Natural killer cell (primary cell): ENCODE measurements around the gene NRP2. TPM values are rescaled to one million over a fixed set of nuclear protein-coding genes. Genes with fewer than 3 reads are reported as not detected.

Source experiments
- ATAC-seq, 3 donors: fragments of 150-1000 bp in 2 of 3; fragments of 200-7000 bp in 1 of 3; cut with Tn5 transposase; 1 replicate in 1 of 3; 2 replicates in 2 of 3; pipeline ENCODE4 v1.10.0; 2021; ENCODE audit warnings: mild to moderate bottlenecking in 2 of 3, moderate library complexity in 2 of 3
- DNase-seq, 2 donors: peaks; one replicate each; pipeline versions ENCODE4 v3.0.0 to v3.0.0-alpha.2; 2013 to 2021; ENCODE audit warnings: mixed read lengths in 1 of 2
- H3K27ac ChIP-seq: one replicate; pipeline ENCODE4 v1.5.1; 2013; ENCODE audit warnings: mild to moderate bottlenecking, low read length
- H3K27me3 ChIP-seq: one replicate; pipeline ENCODE4 v1.6.1; 2013; ENCODE audit warnings: low read length; ENCODE audit not compliant: control insufficient read depth, insufficient read depth
- H3K36me3 ChIP-seq: one replicate; pipeline ENCODE4 v1.6.1; 2013; ENCODE audit warnings: low read length; ENCODE audit not compliant: control insufficient read depth, insufficient read depth
- H3K4me1 ChIP-seq: one replicate; pipeline ENCODE4 v1.6.1; 2013; ENCODE audit warnings: low read length; ENCODE audit not compliant: control insufficient read depth, insufficient read depth
- H3K4me3 ChIP-seq: one replicate; pipeline ENCODE4 v1.5.1; 2013; ENCODE audit warnings: low read length
- H3K9me3 ChIP-seq: one replicate; pipeline ENCODE4 v1.6.1; 2013; ENCODE audit warnings: low read length; ENCODE audit not compliant: control insufficient read depth, insufficient read depth
- H3K27ac Mint-ChIP-seq, 2 donors: one replicate each; pipeline ENCODE4 v1.8.0; 2022; ENCODE audit warnings: mild to moderate bottlenecking in 2 of 2, mixed read lengths in 2 of 2, moderate library complexity in 1 of 2
- H3K27me3 Mint-ChIP-seq, 2 donors: one replicate each; pipeline ENCODE4 v1.8.0; 2022; ENCODE audit warnings: low read depth in 2 of 2, mixed read lengths in 2 of 2
- H3K36me3 Mint-ChIP-seq: one replicate; pipeline ENCODE4 v1.8.0; 2022; ENCODE audit warnings: mixed read lengths
- H3K4me1 Mint-ChIP-seq, 2 donors: one replicate each; pipeline ENCODE4 v1.8.0; 2022; ENCODE audit warnings: mixed read lengths in 2 of 2
- H3K4me3 Mint-ChIP-seq: one replicate; pipeline ENCODE4 v1.8.0; 2022; ENCODE audit warnings: mild to moderate bottlenecking, moderate library complexity, mixed read lengths
- H3K9me3 Mint-ChIP-seq, 2 donors: one replicate each; pipeline ENCODE4 v1.8.0; 2022; ENCODE audit warnings: mixed read lengths in 2 of 2
- WGBS: methylation state at CpG from one replicate; pipeline ENCODE4 v1.1.7; 2013; ENCODE audit warnings: missing lambda C conversion rate; ENCODE audit not compliant: insufficient coverage; 5-methylcytosine and 5-hydroxymethylcytosine counted together
- intact Hi-C: fragments of 100-400 bp; cut with micrococcal nuclease; formaldehyde crosslinking; loops from one replicate; pipeline ENCODE4 v1.14.2; 2022
- total RNA-seq, 4 donors: library from RNA; stranded (reverse); fragments of 120-200 nt in 1 of 4; gene quantifications; one replicate each; pipeline versions ENCODE4 v1.2.3 to v1.2.4, GENCODE V29; 2013 to 2022
- TF ChIP-seq, protein P1 (sequence below): fragments of 200-600 bp; IDR thresholded peaks from one replicate; pipeline ENCODE4 v1.8.0; 2022; ENCODE audit warnings: antibody characterized with exemption

Gene NRP2
- total RNA-seq, 3 donors from 2014 or later (not counting 1 experiment from before 2014, with no cell fraction given) = 0.40 TPM; not detected in 2

DNA sequence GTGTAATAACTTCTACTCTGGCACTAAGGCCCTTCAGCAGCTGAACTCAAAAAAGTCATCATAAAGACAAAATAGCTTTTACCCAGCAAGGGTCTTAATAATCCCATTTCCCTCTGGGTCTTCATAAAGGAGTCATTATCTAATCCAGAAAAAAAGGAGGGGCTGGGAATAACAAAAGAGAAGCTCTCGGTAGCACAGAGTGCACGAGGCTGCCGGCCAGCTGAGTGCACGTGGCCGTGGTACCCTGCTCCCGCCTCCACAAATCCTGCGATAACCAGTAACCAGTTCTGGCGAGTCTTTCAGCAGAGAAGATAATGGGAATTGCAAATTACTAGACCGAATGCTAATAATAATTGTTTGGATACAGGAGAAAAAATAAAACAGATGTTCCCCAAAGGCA is 7.5 kb downstream of the NRP2 start:
- H3K27ac ChIP-seq = no peak overlapping the region
- Mint-ChIP-seq H3K4me3 (no peak overlapping the region), H3K27ac (no peak overlapping the region), H3K27me3 (peaks cover 24 to 41% of the 10 kb centered on the region in 2 donors), H3K36me3 (no peaks in the 10 kb centered on the region), H3K4me1 (no peaks in the 10 kb centered on the region), H3K9me3 (no peaks in the 10 kb centered on the region)
- H3K4me1 ChIP-seq = peaks cover 12% of the 10 kb centered on the region
- intact Hi-C loops = no loop called here
- TF ChIP-seq, protein P1, sequence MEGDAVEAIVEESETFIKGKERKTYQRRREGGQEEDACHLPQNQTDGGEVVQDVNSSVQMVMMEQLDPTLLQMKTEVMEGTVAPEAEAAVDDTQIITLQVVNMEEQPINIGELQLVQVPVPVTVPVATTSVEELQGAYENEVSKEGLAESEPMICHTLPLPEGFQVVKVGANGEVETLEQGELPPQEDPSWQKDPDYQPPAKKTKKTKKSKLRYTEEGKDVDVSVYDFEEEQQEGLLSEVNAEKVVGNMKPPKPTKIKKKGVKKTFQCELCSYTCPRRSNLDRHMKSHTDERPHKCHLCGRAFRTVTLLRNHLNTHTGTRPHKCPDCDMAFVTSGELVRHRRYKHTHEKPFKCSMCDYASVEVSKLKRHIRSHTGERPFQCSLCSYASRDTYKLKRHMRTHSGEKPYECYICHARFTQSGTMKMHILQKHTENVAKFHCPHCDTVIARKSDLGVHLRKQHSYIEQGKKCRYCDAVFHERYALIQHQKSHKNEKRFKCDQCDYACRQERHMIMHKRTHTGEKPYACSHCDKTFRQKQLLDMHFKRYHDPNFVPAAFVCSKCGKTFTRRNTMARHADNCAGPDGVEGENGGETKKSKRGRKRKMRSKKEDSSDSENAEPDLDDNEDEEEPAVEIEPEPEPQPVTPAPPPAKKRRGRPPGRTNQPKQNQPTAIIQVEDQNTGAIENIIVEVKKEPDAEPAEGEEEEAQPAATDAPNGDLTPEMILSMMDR = no peak
- ATAC-seq (no peak), DNase-seq (no peak)
- H3K4me3 ChIP-seq = no peak overlapping the region
- no peaks in the 10 kb centered on the region for H3K36me3 ChIP-seq
- no peaks in the 10 kb centered on the region for H3K9me3 ChIP-seq
- 88% methylated on average over 9 of the region's 9 CpGs for WGBS
- peaks cover 16% of the 10 kb centered on the region for H3K27me3 ChIP-seq

GRCh38 chr2:205692104-205692503 is 9.8 kb downstream of the NRP2 start:
- Histone ChIP-seq H3K4me1 (no peaks in the 10 kb centered on the region), H3K36me3 (no peaks in the 10 kb centered on the region), H3K4me3 (no peak overlapping the region), H3K27ac (no peak overlapping the region), H3K9me3 (no peaks in the 10 kb centered on the region), H3K27me3 (peaks cover 6% of the 10 kb centered on the region)
- Mint-ChIP-seq H3K27ac (no peak overlapping the region), H3K9me3 (no peaks in the 10 kb centered on the region), H3K36me3 (no peaks in the 10 kb centered on the region), H3K4me3 (no peak overlapping the region), H3K27me3 (peaks cover 9 to 43% of the 10 kb centered on the region in 2 donors), H3K4me1 (no peaks in the 10 kb centered on the region)
- TF ChIP-seq, protein P1 = no peak
- 93% methylated on average over 3 of the region's 3 CpGs for WGBS
- ATAC-seq (no peak), DNase-seq (no peak)
- intact Hi-C loops = no loop called here

GRCh38 chr2:205694256-205694655 is 12.0 kb downstream of the NRP2 start:
- Histone ChIP-seq H3K27me3 (peaks cover 3% of the 10 kb centered on the region), H3K27ac (no peak overlapping the region), H3K4me1 (no peaks in the 10 kb centered on the region), H3K9me3 (no peaks in the 10 kb centered on the region), H3K36me3 (no peaks in the 10 kb centered on the region), H3K4me3 (no peak overlapping the region)
- H3K27me3 Mint-ChIP-seq = peaks cover 8 to 33% of the 10 kb centered on the region in 2 donors
- ATAC-seq (no peak), DNase-seq (no peak)
- no peak overlapping the region for H3K27ac Mint-ChIP-seq
- no peak overlapping the region for H3K4me3 Mint-ChIP-seq
- no peaks in the 10 kb centered on the region for H3K9me3 Mint-ChIP-seq
- TF ChIP-seq, protein P1 = no peak
- H3K4me1 Mint-ChIP-seq = no peaks in the 10 kb centered on the region
- H3K36me3 Mint-ChIP-seq = no peaks in the 10 kb centered on the region
- 93% methylated on average over 2 of the region's 2 CpGs for WGBS
- intact Hi-C loops = no loop called here

DNA sequence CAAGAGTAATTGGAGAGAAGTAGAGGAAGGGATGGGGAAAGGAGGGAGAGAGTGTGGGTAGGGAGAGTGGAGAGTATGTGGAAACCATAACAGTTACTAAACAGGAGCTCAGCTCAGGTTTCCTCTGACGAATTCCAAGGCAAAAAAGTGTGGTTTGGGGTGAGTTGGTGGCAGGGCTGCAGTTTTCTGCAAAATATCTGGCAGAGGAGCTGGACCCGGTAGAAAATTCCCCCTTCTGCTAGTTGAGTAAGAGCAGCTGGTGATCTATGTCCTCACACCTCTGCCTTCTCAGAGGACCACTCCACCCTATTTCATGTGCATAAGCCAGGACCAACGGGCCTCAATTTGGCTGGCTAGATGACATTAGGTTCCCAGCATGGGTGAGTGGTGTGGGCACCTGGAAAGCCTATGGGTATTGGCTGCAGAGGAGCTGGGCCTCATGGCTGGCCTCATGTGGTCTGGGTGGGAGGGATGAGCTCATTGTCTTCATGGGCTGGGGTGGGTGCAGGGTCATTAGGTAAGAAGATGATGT is 13.2 kb downstream of the NRP2 start:
- 80% methylated on average over 3 of the region's 3 CpGs for WGBS
- DNase-seq = no peak

More for the DNA sequence above, 13.2 kb downstream of the NRP2 start:
- no peak for ATAC-seq
- H3K9me3 Mint-ChIP-seq = no peaks in the 10 kb centered on the region
- Histone ChIP-seq H3K27ac (no peak overlapping the region), H3K9me3 (no peaks in the 10 kb centered on the region), H3K27me3 (peaks cover 3% of the 10 kb centered on the region), H3K4me3 (no peak overlapping the region), H3K4me1 (peaks cover 6% of the 10 kb centered on the region), H3K36me3 (no peaks in the 10 kb centered on the region)
- TF ChIP-seq, protein P1 = no peak
- H3K4me3 Mint-ChIP-seq = no peak overlapping the region
- no peaks in the 10 kb centered on the region for H3K36me3 Mint-ChIP-seq
- H3K27ac Mint-ChIP-seq = no peak overlapping the region
- no peaks in the 10 kb centered on the region for H3K4me1 Mint-ChIP-seq
- peaks cover 5 to 27% of the 10 kb centered on the region in 2 donors for H3K27me3 Mint-ChIP-seq
- intact Hi-C loops = no loop called here
